HG03025 (cell line): ENCODE data around the gene PPP5C.
"Not testable (repeated sequence)": the region's sequence is repeated elsewhere in the genome, so short reads cannot be mapped to it uniquely, and the experiment has no call there.

Experiments used
- ATAC-seq: cut with Tn5 transposase; IDR thresholded peaks from one replicate; pipeline ENCODE4 v1.9.1; 2021; ENCODE audit warnings: mild to moderate bottlenecking, moderate library complexity; ENCODE audit not compliant: unreplicated experiment, low FRiP score

The PPP5C gene

DNA sequence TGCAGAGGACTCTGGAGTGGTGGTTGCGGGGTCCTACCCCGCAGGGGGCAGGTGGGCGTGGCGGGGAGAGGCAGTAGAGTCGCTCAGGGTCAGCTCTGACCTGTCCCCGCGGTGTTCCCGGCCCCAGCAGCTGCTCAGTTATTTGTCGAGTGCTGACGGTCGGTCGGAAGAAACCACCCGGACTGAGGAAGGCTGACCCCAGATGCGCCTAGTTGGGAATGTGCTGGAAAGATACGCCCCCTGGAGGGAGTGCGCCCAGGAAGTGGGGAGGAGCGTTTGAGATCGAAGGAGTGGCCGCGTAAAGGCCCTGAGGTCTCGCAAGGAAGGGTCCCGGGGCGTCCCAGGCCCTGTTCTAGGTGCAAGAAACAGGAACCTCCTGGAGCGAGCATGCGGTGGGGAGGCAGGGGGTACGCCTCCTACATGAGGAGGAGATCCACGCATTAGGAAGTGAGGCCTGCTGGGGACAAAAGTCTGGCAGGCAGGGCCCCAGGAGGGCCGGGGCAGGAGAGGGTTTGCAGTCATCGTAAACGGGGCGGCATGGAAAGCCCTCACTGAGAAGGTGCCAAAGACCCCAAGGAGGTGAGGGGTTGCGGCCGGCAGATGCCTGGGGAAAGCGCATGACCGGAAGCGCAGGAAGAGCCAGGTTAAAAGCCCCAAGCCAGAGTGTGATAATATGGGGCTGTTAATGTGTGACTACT is 57.3 kb downstream of the PPP5C start:
- ATAC-seq, result no peak

DNA sequence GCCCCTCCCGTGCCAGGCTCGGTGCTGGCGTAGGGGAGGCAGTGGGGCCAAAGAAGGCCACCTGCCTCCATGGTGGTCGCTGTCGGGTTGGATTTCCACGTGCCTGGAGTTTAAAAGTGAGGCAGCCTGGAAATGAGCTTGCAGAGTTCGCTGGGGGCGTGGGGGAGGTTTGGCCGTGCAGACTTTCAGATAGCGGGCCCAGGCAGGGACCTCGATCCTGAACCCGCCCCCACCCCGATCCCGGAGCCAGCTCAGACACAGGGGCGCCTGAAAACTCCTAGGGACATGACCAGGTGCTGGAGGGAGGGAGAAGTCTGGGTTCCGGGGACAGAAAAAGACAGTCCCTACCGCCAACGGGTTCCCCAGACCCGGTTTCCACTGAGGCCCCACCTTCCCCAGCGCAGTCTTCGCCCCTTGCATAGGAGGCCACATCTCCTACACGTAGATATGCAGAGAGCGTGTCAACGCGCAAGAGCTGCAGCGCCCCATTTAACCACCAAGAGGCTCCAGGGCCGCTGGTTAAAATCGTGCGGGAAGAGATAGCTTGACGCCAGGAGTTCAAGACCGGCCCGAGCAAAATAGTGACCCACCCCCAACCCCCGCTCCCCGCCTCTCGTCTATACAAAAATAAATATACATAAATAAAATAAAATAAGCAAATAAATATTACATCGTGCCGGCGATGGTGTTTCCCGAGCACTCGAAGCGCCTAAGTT is 58.0 kb downstream of the PPP5C start:
- no peak for ATAC-seq

DNA sequence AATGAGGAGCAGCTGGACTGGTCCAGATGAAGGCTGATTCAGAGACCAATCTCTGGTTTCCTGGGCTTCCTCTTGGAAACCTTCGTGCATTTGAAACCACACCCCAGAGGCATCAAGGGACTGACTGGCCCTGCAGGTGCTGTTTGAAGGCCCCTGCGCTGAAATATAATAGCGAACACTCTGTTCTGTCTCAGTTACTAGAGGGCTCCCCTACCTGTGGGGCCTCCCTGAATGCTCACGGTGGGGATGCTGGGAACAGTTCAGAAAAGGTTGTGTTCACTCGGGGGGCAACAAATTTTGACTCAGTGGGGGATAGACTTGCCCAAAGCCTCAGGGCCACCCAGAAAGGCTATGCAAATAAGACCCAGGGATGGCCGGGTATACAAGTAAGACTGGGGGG is 60.1 kb downstream of the PPP5C start:
- ATAC-seq, result no peak

DNA sequence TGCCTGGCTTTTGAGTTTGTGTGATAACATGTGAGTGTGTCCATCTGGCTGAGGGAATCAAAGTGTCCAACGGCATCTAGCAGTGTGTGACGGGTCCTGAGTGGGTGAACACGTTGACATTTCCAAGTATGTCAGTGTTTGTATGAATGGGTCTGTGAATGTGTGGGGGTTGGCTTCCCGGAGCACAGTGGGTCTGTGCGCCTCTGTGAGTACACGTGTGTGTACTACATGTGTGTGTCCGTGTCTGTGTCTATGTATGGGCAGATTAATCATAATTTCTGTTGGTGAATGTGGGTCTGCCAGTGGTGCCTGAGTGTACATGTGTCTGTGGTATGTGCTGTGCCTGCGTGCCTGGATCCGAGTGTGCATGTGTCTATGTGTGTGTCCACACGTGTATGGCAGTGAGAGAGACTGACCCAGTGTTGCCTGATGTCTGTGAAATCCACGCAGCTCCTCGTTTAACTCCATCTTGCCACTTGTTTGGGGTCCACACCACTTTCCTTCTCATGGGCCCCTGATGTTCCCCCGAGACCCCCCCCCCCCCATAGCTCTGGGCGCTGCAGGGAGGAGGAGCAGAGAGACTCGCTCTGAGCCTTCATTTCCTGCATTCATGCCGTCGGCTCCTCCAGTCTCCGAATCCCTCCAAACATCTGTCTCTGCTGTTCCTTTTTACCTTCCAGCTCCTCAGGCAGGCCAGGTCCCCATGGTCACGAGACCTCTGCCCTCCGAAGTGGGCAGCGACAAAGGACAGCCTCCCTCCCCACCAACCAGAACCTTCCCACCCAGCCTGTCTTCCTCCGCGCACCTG is 61.2 kb downstream of the PPP5C start:
- ATAC-seq, result no peak

DNA sequence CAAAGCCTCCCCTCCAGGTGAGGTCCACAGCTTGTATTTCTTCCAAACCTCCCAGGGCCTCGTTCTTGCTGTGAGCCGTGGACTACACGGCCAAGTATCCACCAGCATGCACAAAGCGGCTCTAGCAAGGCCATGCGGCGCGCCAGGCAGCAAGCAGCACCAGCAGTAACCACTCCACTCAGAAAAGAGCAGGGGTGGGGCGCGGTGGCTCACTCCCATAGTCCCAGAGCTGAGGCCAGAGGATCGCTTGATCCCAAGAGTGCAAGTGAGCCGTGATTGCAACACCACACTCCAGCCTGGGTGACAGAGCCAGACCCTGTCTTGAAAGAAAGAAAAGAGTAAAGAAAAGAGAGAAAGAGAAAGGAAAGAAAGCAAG is 61.8 kb downstream of the PPP5C start:
- ATAC-seq, result no peak

DNA sequence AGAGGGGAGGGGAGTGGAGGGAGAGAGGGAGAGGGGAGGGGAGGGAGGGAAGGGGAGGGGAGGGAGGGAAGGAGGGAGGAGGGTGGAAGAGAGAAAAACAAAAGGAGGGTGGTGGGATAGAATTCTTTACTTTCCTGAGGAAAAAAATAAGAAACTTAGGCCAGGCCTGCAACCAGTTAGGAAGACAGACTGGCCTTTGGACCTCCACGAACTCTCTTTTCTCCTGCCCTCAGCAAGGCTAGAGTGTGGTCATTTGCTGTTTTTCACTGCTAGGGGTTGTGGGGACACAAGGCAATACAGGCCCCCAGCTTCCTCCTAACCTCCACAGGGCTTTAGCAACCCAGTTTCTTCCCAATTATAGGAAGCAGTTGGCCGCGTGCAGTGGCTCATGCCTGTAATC is 62.3 kb downstream of the PPP5C start:
- ATAC-seq, result no peak

DNA sequence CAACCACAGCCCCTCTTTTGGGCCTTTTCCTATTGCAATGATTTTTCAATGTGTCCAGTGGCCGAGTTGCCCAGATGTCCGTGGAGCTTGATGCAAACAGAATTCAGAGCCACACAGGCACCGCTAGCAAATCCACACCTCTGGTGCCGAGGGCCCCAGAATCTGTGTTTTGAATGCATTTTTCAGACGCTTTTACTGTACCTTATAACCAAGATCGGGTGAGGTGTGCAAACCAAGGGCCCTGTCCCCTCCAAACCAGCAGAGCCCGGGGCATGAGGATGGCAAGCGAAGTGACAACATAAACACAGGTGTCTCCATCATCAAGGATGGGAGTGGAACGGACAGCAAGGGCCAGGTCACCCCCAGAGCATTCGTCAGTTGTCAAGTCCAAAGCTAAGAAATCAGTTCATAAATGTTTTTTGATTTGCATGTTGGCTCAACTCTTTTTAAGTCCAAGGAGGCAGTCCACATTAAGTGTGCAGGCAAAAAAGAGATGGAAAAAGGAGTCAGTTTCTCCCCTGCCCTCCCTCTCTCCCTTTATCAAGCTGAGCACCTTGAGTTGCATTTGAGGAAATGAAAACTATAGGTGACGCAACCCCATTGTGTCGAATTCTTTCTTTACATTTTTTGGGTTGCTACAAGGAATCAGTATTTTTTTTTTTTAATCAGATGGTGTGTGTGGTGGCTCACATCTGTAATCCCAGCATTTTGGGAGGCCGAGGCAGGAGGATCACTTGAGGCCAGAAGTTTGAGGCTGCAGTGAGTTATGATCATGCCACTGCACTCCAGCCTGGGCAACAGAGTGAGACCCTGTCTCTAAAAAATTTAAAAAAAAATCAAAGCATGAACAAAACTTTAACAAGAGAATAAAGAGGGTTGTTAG is 63.6 kb downstream of the PPP5C start:
- no peak for ATAC-seq

DNA sequence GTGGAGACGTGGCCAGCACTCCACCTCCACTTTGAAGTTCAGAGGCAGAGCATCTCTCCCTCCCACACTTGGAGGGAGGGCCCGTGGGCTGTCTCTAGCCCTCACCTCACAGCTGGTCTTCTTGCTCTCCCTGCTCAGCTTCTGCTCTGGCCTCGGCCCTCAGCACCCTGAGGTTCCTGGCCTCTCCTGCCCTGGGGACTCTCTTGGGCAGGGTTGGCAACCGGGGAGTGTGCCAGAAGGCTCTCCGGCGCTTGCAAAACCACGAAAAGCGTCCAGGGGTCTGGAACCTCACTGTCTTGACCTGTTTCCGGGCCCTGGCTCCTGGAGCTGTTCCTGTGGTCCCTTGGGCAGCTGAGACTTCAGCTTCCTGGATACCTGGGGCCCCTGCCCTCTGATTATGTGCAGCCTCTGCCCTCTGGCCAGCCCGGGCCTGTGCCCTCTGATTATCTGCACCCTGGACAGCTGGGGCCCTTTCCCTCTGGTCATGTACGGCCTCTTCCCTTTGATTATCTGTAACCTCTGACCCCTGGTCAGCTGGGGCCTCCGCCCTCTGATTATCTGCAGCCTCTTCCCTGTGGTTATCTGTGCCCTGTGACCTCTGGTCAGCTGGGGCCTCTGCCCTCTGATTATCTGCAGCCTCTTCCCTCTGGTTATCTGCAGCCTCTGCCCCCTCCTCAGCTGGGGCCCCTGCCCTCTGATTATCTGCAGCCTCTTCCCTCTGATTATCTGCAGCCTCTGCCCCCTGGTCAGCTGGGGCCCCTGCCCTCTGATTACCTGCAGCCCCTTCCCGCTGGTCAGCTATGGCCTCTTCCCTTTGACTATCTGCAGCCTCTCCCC is 64.4 kb downstream of the PPP5C start:
- no peak for ATAC-seq

DNA sequence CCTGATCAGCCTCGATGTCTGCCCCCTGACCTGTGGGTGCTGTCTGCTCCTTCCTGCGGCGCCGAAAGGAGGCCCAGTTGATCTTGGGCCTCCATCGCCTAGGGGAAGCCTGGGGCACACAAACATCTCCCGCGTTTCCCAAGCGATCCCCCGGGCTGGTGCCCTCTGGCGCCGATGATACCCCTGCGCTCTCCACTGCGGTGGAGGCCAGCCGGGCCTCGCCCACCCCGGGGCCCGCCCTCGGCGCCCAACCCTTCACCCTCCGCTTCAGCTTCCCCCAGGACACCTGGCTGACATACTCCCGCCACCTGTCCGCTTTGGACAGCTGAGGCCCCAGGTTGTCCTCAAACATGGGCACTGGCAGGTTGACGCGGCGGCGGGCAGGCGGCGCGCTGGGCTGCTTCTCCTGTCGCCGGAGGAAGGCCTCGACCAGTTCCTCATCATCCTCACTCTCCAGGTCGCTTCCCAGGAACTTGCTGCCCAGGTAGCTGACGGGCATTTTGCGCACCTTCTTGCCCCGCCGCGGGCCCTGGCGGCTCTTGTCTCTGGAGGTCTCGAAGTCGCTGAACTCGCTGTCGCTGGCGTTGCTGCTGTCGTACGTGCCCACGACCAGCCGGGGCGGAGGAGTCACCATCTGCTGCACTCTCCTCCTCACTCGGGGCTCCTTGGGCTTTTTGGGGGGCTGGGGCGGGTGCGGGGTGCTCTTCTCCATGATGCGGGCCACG is 65.2 kb downstream of the PPP5C start:
- no peak for ATAC-seq

DNA sequence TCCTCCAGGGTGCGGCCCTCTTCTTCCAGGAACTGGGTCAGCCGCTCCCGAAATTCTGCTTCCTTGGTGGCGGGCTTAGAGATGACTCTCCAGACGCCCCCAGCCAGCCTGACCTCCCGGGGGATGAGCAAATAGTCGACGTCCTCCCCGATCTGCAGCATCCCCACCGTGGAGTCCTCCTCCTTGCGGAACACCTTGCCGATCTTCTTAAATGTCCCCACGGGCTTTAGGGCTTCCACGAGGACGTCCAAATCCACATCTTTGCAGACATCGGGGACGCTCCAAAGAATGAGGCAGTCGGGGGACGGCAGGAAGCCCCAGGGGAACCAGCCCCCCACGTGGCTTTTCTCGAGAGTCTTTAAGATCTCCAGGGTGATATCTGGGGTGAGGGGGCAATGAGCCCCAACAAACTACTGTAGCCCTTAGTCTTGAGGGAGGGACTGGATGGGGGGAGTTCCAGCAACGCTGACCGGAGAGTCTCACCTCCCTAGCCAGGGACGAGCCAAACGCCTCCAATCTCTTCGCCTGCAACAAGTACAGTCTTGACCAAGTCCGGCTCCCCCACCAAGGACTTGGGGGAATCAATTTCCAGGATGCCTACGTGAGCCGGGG is 65.9 kb downstream of the PPP5C start:
- ATAC-seq, result no peak

DNA sequence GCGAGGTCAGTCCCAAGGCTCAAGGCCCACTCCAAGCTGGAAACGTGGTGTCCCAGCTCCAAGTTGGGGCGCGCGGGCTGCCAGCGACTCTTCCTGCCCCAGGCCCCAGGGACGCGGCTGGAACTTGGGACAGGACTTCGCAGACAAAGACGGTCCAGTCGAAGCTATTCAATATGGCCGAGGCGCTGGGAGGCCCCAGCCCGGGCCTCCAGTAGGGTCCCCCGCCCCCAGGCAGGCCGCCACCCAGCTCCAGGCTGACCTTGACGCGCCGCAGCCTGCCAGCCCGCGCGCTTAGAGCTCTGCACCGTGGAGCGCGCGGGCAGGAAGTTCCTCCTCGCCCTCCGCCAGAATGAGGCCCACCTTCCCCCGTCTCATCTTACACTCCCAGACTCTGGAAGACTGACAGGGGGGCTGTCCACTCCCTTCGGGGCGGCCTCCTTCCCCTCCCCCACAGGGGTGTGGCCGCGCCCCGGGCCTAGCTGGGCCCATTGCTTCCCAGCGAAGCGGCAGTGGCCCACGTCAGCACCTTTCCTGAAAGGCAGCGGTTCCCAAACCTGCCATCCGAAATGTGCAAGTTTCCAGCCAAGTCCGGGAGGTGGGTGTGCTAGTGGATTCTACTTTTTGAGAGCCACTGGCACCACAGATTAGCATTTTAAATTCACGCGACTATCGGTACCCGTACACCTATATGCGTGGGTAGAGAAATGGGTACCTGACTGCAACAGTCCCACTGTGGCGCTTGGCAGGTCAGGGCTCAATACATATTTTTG is 66.6 kb downstream of the PPP5C start, which contains the start of gene CCDC8:
Gene CCDC8, minus strand, starts transcription at position 303 of the 770 bp plus-strand sequence. CDS start 754 bp downstream, outside the sequence.
- ATAC-seq, result no peak

DNA sequence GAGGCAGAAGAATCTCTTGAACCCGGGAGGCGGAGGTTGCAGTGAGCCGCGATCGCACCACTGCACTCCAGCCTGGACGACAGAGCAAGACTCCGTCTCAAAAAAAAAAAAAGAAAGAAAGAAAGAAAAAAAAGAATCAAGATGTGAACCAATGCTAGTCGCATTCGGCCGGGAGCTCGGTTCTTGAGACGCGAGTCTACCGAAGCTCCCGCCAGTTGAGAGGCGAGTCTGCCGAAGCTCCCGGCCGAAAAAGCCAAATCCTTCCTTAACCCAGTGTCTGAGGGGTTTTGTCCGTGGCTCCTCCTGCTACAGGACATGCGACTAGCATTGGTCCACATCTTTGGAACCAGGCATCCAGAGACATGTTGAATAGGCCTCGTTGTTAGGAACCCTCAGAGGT is 68.0 kb downstream of the PPP5C start:
- not testable (repeated sequence) for ATAC-seq

DNA sequence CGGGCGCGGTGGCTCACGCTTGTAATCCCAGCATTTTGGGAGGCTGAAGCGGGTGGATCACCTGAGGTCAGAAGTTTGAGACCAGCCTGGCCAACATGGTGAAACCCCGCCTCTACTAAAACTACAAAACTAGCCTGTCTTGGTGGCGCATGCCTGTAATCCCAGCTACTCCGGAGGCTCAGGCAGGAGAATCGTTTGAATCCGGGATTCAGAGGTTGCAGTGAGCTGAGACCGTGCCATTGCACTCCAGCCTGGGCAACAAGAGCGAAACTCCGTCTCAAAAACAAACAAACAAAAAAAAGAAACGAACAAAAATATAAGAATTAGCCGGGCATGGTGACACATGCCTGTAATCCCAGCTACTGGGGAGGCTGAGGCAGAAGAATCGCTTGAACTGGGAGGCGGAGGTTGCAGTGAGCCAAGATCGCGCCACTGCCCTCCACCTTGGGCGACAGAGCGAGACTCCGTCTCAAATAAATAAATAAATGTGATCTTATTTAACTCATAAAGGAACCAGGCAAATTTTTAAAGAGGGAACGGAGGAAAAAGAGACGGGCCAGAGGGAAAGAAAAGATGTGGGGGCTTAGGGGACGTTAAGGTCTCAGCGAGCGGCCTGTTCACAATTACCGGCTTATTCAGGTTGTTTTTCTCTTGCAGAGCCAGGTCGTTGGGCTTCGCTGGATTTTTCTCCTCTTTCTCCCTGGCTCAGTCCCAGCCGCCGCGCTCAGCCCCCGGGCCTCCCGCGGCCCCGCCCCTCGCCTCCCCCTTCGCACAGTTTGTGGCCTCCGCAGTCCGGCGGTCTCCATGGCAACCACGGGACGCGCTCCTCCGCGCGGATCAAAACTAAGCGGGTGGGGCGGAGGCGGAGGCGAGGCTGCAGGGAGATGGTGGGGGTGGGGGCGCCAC is 69.2 kb downstream of the PPP5C start:
- not testable (repeated sequence) for ATAC-seq

DNA sequence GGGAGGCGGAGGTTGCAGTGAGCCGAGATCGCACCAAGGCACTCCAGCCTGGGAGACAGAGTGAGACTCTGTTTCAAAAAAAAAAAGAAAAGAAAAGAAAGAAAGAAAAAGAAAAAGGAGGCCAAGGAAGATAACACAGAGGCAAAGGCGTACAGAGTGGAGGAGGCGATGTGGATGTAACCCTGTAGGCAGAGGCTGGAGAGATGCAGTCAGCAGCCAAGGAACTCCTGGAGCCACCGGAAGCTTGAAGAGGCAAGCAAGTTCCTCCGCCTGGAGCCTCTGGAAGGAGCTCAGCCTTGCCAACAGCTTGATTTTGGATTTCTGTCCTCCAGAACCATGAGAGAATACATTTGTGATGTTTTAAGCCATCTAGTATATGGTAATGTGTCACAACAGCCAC is 73.2 kb downstream of the PPP5C start:
- no peak for ATAC-seq

DNA sequence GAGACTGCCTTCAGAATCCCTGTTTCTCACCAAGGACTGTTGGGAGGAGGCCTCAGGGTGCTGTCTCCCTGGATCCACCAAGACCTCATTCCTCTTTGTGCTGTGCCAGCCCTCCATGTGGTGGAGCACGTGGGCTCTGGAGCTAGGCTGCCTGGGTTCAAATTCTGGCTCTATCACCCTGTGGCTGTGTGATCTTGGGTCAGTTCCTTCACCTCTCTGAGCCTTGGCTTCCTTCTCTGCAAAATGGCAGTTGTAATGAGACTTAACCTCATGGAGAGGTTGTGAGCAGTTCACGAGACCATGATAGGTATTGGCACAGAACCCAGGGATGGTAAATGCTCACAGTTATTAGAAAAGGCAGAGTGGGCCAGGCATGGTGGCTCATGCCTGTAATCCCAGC is 75.5 kb downstream of the PPP5C start:
- no peak for ATAC-seq

DNA sequence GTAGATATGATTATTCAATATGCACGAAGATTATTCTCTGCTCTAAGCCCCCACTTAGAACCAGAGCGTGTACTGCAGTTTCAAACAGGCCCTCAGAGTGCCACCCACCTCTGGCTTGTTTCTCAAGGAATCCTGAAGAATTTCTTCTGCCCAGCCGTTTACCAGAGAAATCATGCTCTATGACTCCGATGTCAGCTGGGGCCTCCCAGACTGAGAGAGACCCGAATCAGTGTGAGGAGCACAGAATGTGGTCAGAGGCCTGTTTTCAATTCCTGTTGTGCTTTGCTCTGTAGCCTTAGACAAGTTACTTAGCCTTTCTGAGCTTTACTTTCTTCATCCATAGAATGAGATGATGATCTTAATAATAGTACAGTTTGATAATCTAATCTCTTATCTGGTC is 76.3 kb downstream of the PPP5C start:
- ATAC-seq, result no peak

DNA sequence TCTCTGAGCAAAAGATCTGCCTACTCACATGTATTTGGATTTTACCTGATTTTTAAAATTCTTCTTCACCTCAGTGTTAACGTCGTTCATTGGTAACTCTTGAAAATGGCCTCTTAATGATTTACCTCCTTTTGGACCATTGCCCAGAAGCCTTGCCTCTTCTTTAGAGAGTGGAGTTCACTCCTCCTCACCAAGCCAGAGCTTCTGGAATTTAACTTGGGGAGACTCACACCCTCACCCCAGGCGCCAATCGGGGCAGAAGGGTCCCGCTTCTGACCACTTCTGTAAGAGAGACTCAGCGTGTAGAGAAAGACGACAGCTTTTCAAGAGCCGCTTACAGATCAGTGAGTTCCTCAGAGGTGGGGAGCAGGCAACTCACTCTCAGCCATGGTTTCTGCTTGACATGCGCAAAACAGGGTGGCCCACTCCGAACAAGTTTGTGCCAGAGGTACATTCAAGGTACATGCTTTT is 79.2 kb downstream of the PPP5C start:
- no peak for ATAC-seq
